NCI-H69 (cell line): ENCODE data around the gene NEUROD6.
A peak's percentile ranks its signal among the peaks of the same experiment; 100 is the strongest.

Experiments used
- DNase-seq: peaks from one replicate; lab custom pipeline; 2025; lab: John Stamatoyannopoulos, UW

The NEUROD6 gene

GRCh38 chr7:31340603-31341002 lies at the start of gene NEUROD6:
Gene NEUROD6, minus strand, starts transcription at chr7:31340726. Its CDS starts 1,458 bp downstream, at chr7:31339268.
- peak; percentile 15 for DNase-seq

GRCh38 chr7:31384466-31384865 lies 43.9 kb upstream of the NEUROD6 start:
- no peak for DNase-seq

GRCh38 chr7:31382722-31383121 lies 42.2 kb upstream of the NEUROD6 start:
- DNase-seq: no peak

GRCh38 chr7:31373337-31374289 lies 33.1 kb upstream of the NEUROD6 start:
- DNase-seq: peak; percentile 70

GRCh38 chr7:31372231-31372959 lies 31.9 kb upstream of the NEUROD6 start:
- no peak for DNase-seq

- DNase-seq: peak; percentile 48
Measured at GRCh38 chr7:31371621-31372020, 31.1 kb upstream of the NEUROD6 start.

- no peak for DNase-seq
Measured at GRCh38 chr7:31370609-31371008, 30.1 kb upstream of the NEUROD6 start.

GRCh38 chr7:31368620-31369019 lies 28.1 kb upstream of the NEUROD6 start:
- DNase-seq: peak; percentile 14

- DNase-seq: no peak
Measured at GRCh38 chr7:31363496-31363895, 23.0 kb upstream of the NEUROD6 start.

GRCh38 chr7:31363051-31363450 lies 22.5 kb upstream of the NEUROD6 start:
- no peak for DNase-seq

- DNase-seq: no peak
Measured at GRCh38 chr7:31362401-31362800, 21.9 kb upstream of the NEUROD6 start.

GRCh38 chr7:31358467-31358866 lies 17.9 kb upstream of the NEUROD6 start:
- DNase-seq: no peak

- no peak for DNase-seq
Measured at GRCh38 chr7:31345421-31345820, 4.9 kb upstream of the NEUROD6 start.

- no peak for DNase-seq
Measured at GRCh38 chr7:31343516-31344305, 3.2 kb upstream of the NEUROD6 start.

- no peak for DNase-seq
Measured at GRCh38 chr7:31341141-31341540, 615 bp upstream of the NEUROD6 start.

- no peak for DNase-seq
Measured at GRCh38 chr7:31340051-31340450, 475 bp downstream of the NEUROD6 start.

- DNase-seq: no peak
Measured at GRCh38 chr7:31338706-31339105, 1.8 kb downstream of the NEUROD6 start.

- DNase-seq: no peak
Measured at GRCh38 chr7:31337002-31337565, 3.4 kb downstream of the NEUROD6 start.

- DNase-seq: no peak
Measured at GRCh38 chr7:31336202-31337001, 4.1 kb downstream of the NEUROD6 start.

- DNase-seq: no peak
Measured at GRCh38 chr7:31335884-31336201, 4.7 kb downstream of the NEUROD6 start.

GRCh38 chr7:31335161-31335856 lies 5.2 kb downstream of the NEUROD6 start:
- DNase-seq: no peak
